ENCODE results near the gene DDO. TPM values are rescaled to one million over a fixed set of nuclear protein-coding genes. Genes with fewer than 3 reads are reported as not detected.

The DDO gene
- total RNA-seq, 4 donors from 2014 or later = 1.8 to 3.5 (median 2.4) TPM

- DNase-seq (no peak), ATAC-seq (no peak)
- H3K4me3 ChIP-seq = no peak overlapping the region
- no peaks in the 10 kb centered on the region for H3K9me3 ChIP-seq
- no peak for TF ChIP-seq CTCF (IDR thresholded peaks at IDR 0.05 in 4 of 5, conservative IDR thresholded peaks at IDR 0.05 in 1 of 5)
- no peak for TF ChIP-seq POLR2A (IDR thresholded peaks at IDR 0.05)
- intact Hi-C loops (cut with DNase I; ENCODE audit: low total_unique reads) (no loop called here), in situ Hi-C loops (cut with MboI; ENCODE audit: low sequenced_read_pairs in 4 of 4) (no loop called here)
- no peaks in the 10 kb centered on the region for H3K4me1 ChIP-seq
- H3K27me3 ChIP-seq = no peaks in the 10 kb centered on the region
- no peak overlapping the region for H3K27ac ChIP-seq
- peaks cover 0 to 17% of the 10 kb centered on the region in 2 donors for H3K36me3 ChIP-seq
These were observed 10.8 kb downstream of the DDO start for GRCh38 chr6:110404607-110405006.

GRCh38 chr6:110401585-110402176, 13.7 kb downstream of the DDO start:
- in situ Hi-C loops (cut with MboI; ENCODE audit: low sequenced_read_pairs in 4 of 4) (no loop called here), intact Hi-C loops (cut with DNase I; ENCODE audit: low total_unique reads) (no loop called here)
- ATAC-seq = no peak
- H3K27ac ChIP-seq = no peak overlapping the region
- TF ChIP-seq CTCF (IDR thresholded peaks at IDR 0.05 in 4 of 5, conservative IDR thresholded peaks at IDR 0.05 in 1 of 5) (no peak), POLR2A (IDR thresholded peaks at IDR 0.05) (no peak)
- H3K27me3 ChIP-seq = no peaks in the 10 kb centered on the region
- no peaks in the 10 kb centered on the region for H3K4me1 ChIP-seq
- no peak overlapping the region for H3K4me3 ChIP-seq
- peaks cover 0 to 5% of the 10 kb centered on the region in 2 donors for H3K36me3 ChIP-seq
- no peak for DNase-seq
- no peaks in the 10 kb centered on the region for H3K9me3 ChIP-seq

- Histone ChIP-seq H3K4me3 (peak overlapping the region in 3 of 4 donors; percentile 25 to 39 (median 35)), H3K9me3 (no peaks in the 10 kb centered on the region), H3K4me1 (no peaks in the 10 kb centered on the region), H3K27ac (no peak overlapping the region), H3K27me3 (no peaks in the 10 kb centered on the region), H3K36me3 (no peaks in the 10 kb centered on the region)
- in situ Hi-C loops (cut with MboI; ENCODE audit: low sequenced_read_pairs in 4 of 4) = no loop called here
- ATAC-seq = no peak
- DNase-seq = no peak
- no peak for TF ChIP-seq POLR2A (IDR thresholded peaks at IDR 0.05)
- no peak for TF ChIP-seq CTCF (IDR thresholded peaks at IDR 0.05 in 4 of 5, conservative IDR thresholded peaks at IDR 0.05 in 1 of 5)
- intact Hi-C loops (cut with DNase I; ENCODE audit: low total_unique reads) = no loop called here
These were observed 15.2 kb downstream of the DDO start for GRCh38 chr6:110400208-110400607.

- H3K36me3 ChIP-seq = no peaks in the 10 kb centered on the region
- DNase-seq (no peak), ATAC-seq (no peak)
- intact Hi-C loops (cut with DNase I; ENCODE audit: low total_unique reads) = loop anchor here (10.0 kb wide), 1 partner anchor 695 kb away; no protein-coding TSS in a partner anchor
- TF ChIP-seq CTCF (IDR thresholded peaks at IDR 0.05 in 4 of 5, conservative IDR thresholded peaks at IDR 0.05 in 1 of 5) = no peak
- no peak for TF ChIP-seq POLR2A (IDR thresholded peaks at IDR 0.05)
- H3K27me3 ChIP-seq = no peaks in the 10 kb centered on the region
- no peaks in the 10 kb centered on the region for H3K9me3 ChIP-seq
- H3K4me1 ChIP-seq = no peaks in the 10 kb centered on the region
- no peak overlapping the region for H3K27ac ChIP-seq
- H3K4me3 ChIP-seq = peak overlapping the region; percentile 20 to 39 (median 30)
- in situ Hi-C loops (cut with MboI; ENCODE audit: low sequenced_read_pairs in 4 of 4) = loop anchor here in 2 of 4 donors (10.0 to 25.0 kb wide), 3 partner anchors 687 to 862 kb away; no protein-coding TSS in a partner anchor
These were observed 15.9 kb downstream of the DDO start for GRCh38 chr6:110399219-110400071.
